BJ (cell line): Measurements from ENCODE around the gene NEU1. TPM values are rescaled to one million over a fixed set of nuclear protein-coding genes. Genes with fewer than 3 reads are reported as not detected.
A peak's percentile ranks its signal among the peaks of the same experiment; 100 is the strongest.
"Not testable (repeated sequence)": the region's sequence is repeated elsewhere in the genome, so short reads cannot be mapped to it uniquely, and the experiment has no call there.

Source experiments
- CTCF ChIA-PET: fragments of 350-600 bp; formaldehyde crosslinking; extraction: SDS; loops from one replicate; lab custom pipeline; 2021; ENCODE audit warnings: antibody characterized with exemption, inconsistent platforms; lab: Yijun Ruan, JAX
- POLR2A ChIA-PET: fragments of 300-600 bp; sonication (Branson Sonifier 250); formaldehyde crosslinking; extraction: SDS; loops from one replicate; lab custom pipeline; 2021; ENCODE audit warnings: antibody characterized with exemption; lab: Charles Lee
- DNase-seq: peaks from one replicate; pipeline ENCODE4 v3.0.0-alpha.2; 2011; ENCODE audit warnings: low read depth
- H3K27me3 ChIP-seq: 2 replicates; pipeline ENCODE4 v1.6.0; 2011; ENCODE audit warnings: low read length; ENCODE audit not compliant: control insufficient read depth, insufficient read depth
- H3K36me3 ChIP-seq: 2 replicates; pipeline ENCODE4 v1.5.1; 2011; ENCODE audit warnings: low read length; ENCODE audit not compliant: control insufficient read depth, insufficient read depth
- H3K4me3 ChIP-seq: 2 replicates; pipeline ENCODE4 v1.5.1; 2011; ENCODE audit warnings: low read depth, mild to moderate bottlenecking, control low read depth, low read length
- CTCF ChIP-seq: IDR thresholded peaks from 2 replicates; pipeline ENCODE4 v1.5.1; 2011; ENCODE audit warnings: low read depth, mild to moderate bottlenecking, control low read depth, inconsistent platforms, low read length, moderate library complexity; ENCODE audit not compliant: insufficient read depth
- polyA plus RNA-seq: library from polyadenylated mRNA; depleted of rRNA; stranded (reverse); fragments of >200 nt; gene quantifications from 2 replicates; pipeline ENCODE4 v1.2.3, GENCODE V29; 2011

The NEU1 gene
- polyA plus RNA-seq, 1 experiment: 48.1 TPM

- H3K4me3 ChIP-seq: no peak overlapping the region
- DNase-seq: no peak
- POLR2A ChIA-PET: interaction anchor here (0.6 kb wide), 1 partner anchor 24 kb away, joined by 3 read pairs; the partner anchor contains the start of gene NEU1
- no peak for TF ChIP-seq CTCF
- no peaks in the 10 kb centered on the region for H3K27me3 ChIP-seq
- peaks cover 13% of the 10 kb centered on the region for H3K36me3 ChIP-seq
- CTCF ChIA-PET: interaction anchor here (0.8 to 1.3 kb wide), 4 partner anchors 9 to 113 kb away, joined by 3 to 6 read pairs (median 4); no protein-coding TSS in a partner anchor
Observed at GRCh38 chr6:31838968-31839367, 23.7 kb downstream of the NEU1 start.

- DNase-seq, POLR2A ChIA-PET, H3K27me3 ChIP-seq: not testable (repeated sequence)
- H3K36me3 ChIP-seq: peaks cover 13% of the 10 kb centered on the region
- peak overlapping the region; percentile 5; the same call in 1 of the 2 replicates for H3K4me3 ChIP-seq
- CTCF ChIA-PET: interaction anchor here (0.6 to 1.3 kb wide), 6 partner anchors 8 to 861 kb away, joined by 3 to 6 read pairs (median 4); no protein-coding TSS in a partner anchor
Observed at GRCh38 chr6:31838114-31838553, 24.5 kb downstream of the NEU1 start.

- no peaks in the 10 kb centered on the region for H3K27me3 ChIP-seq
- peak overlapping the region; percentile 98 for H3K4me3 ChIP-seq
- ChIA-PET CTCF (interaction anchor here (0.6 to 1.3 kb wide), 3 partner anchors 7 to 862 kb away, joined by 3 to 4 read pairs (median 4); no protein-coding TSS in a partner anchor), POLR2A (interaction anchor here (0.6 to 0.8 kb wide), 3 partner anchors 10 to 36 kb away, joined by 3 to 5 read pairs (median 3); partner anchors contain the start of genes HSPA1A and HSPA1L)
- H3K36me3 ChIP-seq: peaks cover 13% of the 10 kb centered on the region
- DNase-seq: no peak
- no peak for TF ChIP-seq CTCF
Observed at GRCh38 chr6:31837369-31838113, 25.1 kb downstream of the NEU1 start.

GRCh38 chr6:31836474-31837368, 25.9 kb downstream of the NEU1 start:
- Histone ChIP-seq H3K36me3 (peaks cover 13% of the 10 kb centered on the region), H3K4me3 (peak overlapping the region; percentile 98), H3K27me3 (no peaks in the 10 kb centered on the region)
- peak; percentile 35 for TF ChIP-seq CTCF
- DNase-seq: no peak
- ChIA-PET CTCF (interaction anchor here (1.0 kb wide), 1 partner anchor 30 kb away, joined by 3 read pairs; the partner anchor contains the start of gene LSM2), POLR2A (interaction anchor here (0.6 to 0.8 kb wide), 3 partner anchors 10 to 37 kb away, joined by 3 to 5 read pairs (median 3); partner anchors contain the start of genes HSPA1A and HSPA1L)

- peaks cover 13% of the 10 kb centered on the region for H3K36me3 ChIP-seq
- H3K27me3 ChIP-seq: no peaks in the 10 kb centered on the region
- peak overlapping the region; percentile 98 for H3K4me3 ChIP-seq
- TF ChIP-seq CTCF: no peak
- DNase-seq: no peak
- ChIA-PET CTCF (interaction anchor here (1.0 kb wide), 1 partner anchor 29 kb away, joined by 3 read pairs; the partner anchor contains the start of gene LSM2), POLR2A (interaction anchor here (0.7 to 1.1 kb wide), 2 partner anchors 7 to 40 kb away, joined by 15 to 29 read pairs; partner anchors contain the start of gene VARS1)
Observed at GRCh38 chr6:31836047-31836473, 26.6 kb downstream of the NEU1 start.
